Measurements from ENCODE around the gene NBEA.

GRCh38 chr13:35354882-35355281, 412.8 kb downstream of the NBEA start:
- TF ChIP-seq, protein P1, sequence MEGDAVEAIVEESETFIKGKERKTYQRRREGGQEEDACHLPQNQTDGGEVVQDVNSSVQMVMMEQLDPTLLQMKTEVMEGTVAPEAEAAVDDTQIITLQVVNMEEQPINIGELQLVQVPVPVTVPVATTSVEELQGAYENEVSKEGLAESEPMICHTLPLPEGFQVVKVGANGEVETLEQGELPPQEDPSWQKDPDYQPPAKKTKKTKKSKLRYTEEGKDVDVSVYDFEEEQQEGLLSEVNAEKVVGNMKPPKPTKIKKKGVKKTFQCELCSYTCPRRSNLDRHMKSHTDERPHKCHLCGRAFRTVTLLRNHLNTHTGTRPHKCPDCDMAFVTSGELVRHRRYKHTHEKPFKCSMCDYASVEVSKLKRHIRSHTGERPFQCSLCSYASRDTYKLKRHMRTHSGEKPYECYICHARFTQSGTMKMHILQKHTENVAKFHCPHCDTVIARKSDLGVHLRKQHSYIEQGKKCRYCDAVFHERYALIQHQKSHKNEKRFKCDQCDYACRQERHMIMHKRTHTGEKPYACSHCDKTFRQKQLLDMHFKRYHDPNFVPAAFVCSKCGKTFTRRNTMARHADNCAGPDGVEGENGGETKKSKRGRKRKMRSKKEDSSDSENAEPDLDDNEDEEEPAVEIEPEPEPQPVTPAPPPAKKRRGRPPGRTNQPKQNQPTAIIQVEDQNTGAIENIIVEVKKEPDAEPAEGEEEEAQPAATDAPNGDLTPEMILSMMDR (IDR thresholded peaks at IDR 0.05; ENCODE audit: poor library complexity) = no peak
- TF ChIP-seq EZH2 (IDR thresholded peaks at IDR 0.05; ENCODE audit: borderline replicate concordance) (no peak), EZH2phosphoT487 (IDR thresholded peaks at IDR 0.05; ENCODE audit: low read depth, severe bottlenecking, unreplicated experiment) (no peak)

Measured in hepatocyte (in vitro differentiated cells).